Left hindlimb (tissue), 1 donor: ENCODE results near the gene THRAP3.
"Not testable (repeated sequence)": the region's sequence is repeated elsewhere in the genome, so short reads cannot be mapped to it uniquely, and the experiment has no call there.

ENCODE experiments used
- DNase-seq: peaks from one replicate; pipeline ENCODE4 v3.0.0-alpha.2; 2018

THRAP3 gene

GRCh38 chr1:36208978-36209703 lies 15.1 kb upstream of the THRAP3 start:
- DNase-seq, result no peak

GRCh38 chr1:36211307-36211706 lies 12.9 kb upstream of the THRAP3 start:
- DNase-seq, result no peak

- DNase-seq, result no peak
These were observed 12.4 kb upstream of the THRAP3 start for GRCh38 chr1:36211841-36212240.

- no peak for DNase-seq
These were observed 11.5 kb upstream of the THRAP3 start for GRCh38 chr1:36212782-36213181.

GRCh38 chr1:36217670-36218069 lies 6.6 kb upstream of the THRAP3 start:
- DNase-seq, result no peak

GRCh38 chr1:36221901-36222300 lies 2.3 kb upstream of the THRAP3 start:
- not testable (repeated sequence) for DNase-seq

GRCh38 chr1:36222481-36223380 lies 1.5 kb upstream of the THRAP3 start:
- DNase-seq, result peak; percentile 32

- peak; percentile 49 for DNase-seq
These were observed 755 bp upstream of the THRAP3 start for GRCh38 chr1:36223381-36223995.

GRCh38 chr1:36224537-36225282 lies 467 bp downstream of the THRAP3 start:
- DNase-seq, result no peak

GRCh38 chr1:36225283-36225899 lies 1.1 kb downstream of the THRAP3 start:
- no peak for DNase-seq

- not testable (repeated sequence) for DNase-seq
These were observed 6.0 kb downstream of the THRAP3 start for GRCh38 chr1:36230279-36230678.

GRCh38 chr1:36231191-36231590 lies 6.9 kb downstream of the THRAP3 start:
- no peak for DNase-seq

- DNase-seq, result no peak
These were observed 8.2 kb downstream of the THRAP3 start for GRCh38 chr1:36232212-36233095.

GRCh38 chr1:36236302-36236701 lies 12.1 kb downstream of the THRAP3 start:
- no peak for DNase-seq

- no peak for DNase-seq
These were observed 14.2 kb downstream of the THRAP3 start for GRCh38 chr1:36238433-36238832.

GRCh38 chr1:36239941-36240637 lies 15.8 kb downstream of the THRAP3 start:
- no peak for DNase-seq

- DNase-seq, result no peak
These were observed 23.3 kb downstream of the THRAP3 start for GRCh38 chr1:36247538-36247937.

- DNase-seq, result no peak
These were observed 24.1 kb downstream of the THRAP3 start for GRCh38 chr1:36248250-36248894.

GRCh38 chr1:36251794-36252481 lies 27.7 kb downstream of the THRAP3 start:
- no peak for DNase-seq

GRCh38 chr1:36252482-36252824 lies 28.2 kb downstream of the THRAP3 start:
- not testable (repeated sequence) for DNase-seq
